ENCODE results near the gene GREM2.

DNA sequence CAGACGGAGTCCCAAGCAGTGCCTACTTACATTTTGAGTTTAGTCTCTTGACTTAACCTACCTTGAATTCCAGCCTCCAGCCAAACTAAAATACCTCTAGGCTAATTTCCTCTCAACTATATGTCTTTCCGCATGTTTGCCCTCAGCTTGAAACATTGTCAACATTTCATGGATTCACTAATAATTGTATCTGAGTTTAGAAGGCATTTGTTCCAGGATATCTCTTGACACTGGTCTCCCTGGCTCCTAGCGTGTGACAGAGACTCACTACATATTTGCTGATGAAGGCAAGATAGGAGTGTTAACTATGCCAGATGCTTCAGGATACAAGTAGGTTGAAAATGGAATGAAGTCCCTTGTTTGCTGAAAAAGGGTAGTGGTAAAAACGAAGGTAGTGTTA, 136.1 kb downstream of the GREM2 start:
- TF ChIP-seq EZH2 (IDR thresholded peaks at IDR 0.05; ENCODE audit: low read length, unreplicated experiment): no peak
- TF ChIP-seq EZH2phosphoT487 (IDR thresholded peaks at IDR 0.05; ENCODE audit: borderline replicate concordance, low read length): no peak
